K562 treated with DMSO at 1 percent for 24 hours (cell line): ENCODE measurements around the gene AGO3. TPM values are rescaled to one million over a fixed set of nuclear protein-coding genes. Genes with fewer than 3 reads are reported as not detected.

Source experiments
- total RNA-seq: library from RNA; unstranded; fragments of 300-600 nt; gene quantifications from 2 replicates; pipeline ENCODE4 v1.2.3, GENCODE V29; 2022; ENCODE audit warnings: low read depth; ENCODE audit not compliant: insufficient read depth

Gene AGO3
- 11.4 and 12.2 TPM in 2 replicates for total RNA-seq

DNA sequence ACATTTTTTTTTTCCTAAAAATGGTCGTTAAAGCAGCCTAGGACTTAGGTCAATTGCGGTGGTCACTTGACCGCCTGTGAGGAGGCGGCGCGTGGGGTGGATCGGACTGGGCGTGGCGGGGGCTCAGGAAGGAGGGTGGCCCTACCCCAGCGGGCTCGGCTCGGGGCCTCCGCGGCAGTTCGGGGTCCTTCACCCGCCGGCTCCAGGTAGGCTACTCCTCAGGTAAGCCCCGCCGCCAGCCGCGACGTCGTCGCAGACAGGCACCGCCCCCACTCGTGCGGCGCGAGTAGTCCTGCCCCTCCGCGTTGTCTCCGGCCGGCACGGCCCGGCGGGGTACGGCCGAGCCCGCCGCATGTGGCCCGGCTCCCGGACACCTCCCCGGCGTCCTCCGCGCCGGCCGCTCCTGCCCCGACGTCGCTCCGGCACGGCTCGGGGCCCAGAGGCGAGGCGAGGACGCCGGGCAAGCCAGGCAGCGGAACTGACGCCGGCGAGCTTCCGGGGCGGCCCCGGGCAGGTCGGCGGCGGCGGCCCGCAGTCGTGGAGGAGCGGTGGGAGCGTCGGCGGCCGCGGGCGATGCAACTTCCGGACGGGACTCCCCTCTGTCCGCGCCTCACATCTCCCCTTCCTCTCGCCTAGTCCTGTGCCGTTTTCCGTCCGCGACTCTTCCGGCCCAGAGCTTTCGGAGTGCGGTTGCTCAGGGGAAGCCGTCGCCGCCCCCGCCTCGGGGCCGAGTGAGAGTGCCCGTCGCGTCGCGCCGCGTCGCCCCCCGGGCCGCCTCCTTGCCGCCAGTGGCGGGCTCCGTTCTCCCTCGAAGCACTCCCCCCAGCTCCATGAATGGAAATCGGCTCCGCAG lies at the start of gene AGO3:
AGO3 (plus strand) TSS at position 513 of the 853 bp plus-strand sequence; CDS start at position 835, 322 bp downstream.

DNA sequence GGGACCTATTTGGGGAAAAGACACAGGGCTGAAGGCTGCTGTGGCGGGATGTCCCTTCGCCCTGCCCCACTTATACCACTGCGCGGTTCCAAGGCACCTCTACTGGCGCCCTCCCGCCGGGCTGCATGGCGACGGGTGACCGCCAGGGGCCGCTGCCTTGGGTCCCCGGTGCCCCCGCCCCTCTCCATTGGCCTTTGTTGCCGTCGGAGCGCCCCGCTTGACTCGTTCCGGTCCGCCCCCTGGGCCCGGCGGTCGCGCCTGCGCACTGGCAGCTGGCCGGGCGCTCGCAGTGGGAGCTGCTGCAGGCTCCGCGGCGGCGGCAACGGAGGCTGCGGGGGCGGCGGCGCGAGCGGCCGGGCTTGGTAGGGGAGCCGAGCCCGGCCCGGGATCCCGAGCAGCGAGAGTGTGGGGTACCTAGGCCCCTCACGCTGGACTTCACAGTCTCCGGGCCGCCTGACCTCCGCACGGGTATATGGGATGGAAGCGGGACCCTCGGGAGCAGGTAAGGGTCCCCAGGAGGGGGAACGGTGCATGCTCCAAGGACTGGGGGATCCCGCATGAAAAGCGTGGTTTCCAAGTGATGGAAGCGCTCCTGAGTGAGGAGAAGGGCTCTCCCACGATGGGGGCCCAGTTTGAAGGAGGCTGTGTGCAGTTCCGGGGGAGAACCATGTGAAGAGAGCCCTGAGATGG lies 47.8 kb upstream of the AGO3 start, which contains the start of gene AGO1:
AGO1 (plus strand) TSS at position 265 of the 690 bp plus-strand sequence; CDS start at position 478, 213 bp downstream.

DNA sequence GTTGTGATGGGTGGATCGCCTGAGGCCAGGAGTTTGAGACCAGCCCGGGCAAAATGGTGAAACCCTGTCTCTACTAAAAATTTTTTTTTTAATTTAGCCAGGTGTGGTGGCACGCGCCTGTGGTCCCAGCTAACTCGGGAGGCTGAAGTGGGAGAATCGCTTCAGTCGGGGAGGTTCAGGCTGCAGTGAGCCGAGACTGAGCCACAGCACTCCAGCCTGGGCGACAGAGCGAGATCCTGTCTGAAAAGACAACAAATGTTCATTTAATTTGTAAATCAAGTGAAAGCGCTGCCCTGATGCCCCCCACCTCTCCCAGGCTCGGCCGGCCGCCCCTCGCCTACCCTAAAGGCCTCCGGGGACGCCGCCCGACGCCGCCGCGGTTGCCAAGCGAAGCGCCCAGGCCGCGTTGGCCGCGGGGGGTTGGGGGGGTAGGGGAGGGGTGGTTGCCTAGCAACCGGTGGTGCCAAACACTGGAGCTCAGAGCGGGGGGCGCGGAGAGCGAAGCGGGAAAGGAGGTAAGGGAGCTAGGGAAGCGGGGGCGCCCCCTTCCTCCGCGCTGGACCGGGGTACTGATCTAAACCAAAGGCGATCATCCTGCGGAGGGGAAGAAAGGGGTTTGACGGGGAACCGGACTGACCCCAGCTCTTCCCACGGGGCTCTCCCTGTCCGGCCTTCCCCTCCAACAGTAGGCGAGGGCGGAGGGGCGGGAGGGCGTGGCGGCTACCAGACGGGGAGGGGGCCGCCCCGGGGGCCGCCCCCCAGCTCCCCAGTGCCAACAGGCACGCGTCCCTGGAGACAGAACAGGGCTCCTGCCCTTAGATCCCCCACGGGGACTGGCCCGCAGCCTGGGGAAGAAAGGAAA lies 153.0 kb downstream of the AGO3 start, which contains the start of gene TEKT2:
TEKT2 (plus strand) TSS at position 460 of the 862 bp plus-strand sequence. CDS start 828 bp downstream, outside the sequence.

DNA sequence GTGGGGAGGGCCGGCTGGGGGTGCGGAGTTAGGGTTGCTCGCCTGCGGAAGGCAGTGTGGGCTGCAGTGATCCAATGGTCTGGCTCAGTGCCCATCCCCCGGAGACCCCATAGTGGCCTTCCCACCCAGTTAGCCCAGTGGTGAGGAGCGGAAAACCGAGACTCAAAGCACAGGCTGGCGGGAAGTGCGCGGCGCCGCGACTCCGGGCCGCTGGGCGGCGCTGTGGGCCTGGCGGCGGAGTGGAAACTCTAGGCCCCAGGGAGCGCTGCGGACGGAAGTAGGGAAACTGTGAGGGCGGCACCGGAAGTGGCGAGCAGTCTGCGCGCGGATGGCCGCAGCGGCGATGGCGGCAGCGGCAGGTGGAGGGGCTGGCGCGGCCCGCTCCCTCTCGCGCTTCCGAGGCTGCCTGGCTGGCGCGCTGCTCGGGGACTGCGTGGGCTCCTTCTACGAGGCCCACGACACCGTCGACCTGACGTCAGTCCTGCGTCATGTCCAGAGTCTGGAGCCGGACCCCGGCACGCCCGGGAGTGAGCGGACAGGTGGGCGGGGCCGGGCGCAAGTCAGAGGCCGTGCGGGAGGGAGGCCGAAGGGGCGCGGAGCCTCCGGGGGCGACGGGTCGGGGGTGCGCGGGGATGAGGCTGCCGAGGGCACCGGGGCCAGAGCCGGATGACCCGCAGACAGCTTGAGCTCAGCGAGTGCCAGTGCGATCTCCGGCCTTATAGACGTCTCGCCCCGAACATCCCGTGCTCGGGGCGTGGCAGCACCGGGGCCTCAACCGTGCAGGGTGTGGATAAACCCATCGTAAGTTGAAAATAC lies 157.9 kb downstream of the AGO3 start, which contains the start of gene ADPRS:
ADPRS (plus strand) TSS at position 316 of the 816 bp plus-strand sequence; CDS start at position 329, 13 bp downstream.

Other genes with a start within 250 kb of the AGO3 start
- gene C1orf216, start 212.2 kb upstream of the AGO3 start, total RNA-seq, result 22.0 and 25.2 TPM in 2 replicates
- gene CLSPN, start 161.1 kb upstream of the AGO3 start, total RNA-seq, result 35.8 and 37.9 TPM in 2 replicates
- 8.5 and 17.6 TPM in 2 replicates for gene AGO4, start 123.1 kb upstream of the AGO3 start, total RNA-seq
- gene AGO1, start 47.9 kb upstream of the AGO3 start, total RNA-seq, result 14.3 and 15.2 TPM in 2 replicates
- not detected in 2 replicates for gene TEKT2, start 153.0 kb downstream of the AGO3 start, total RNA-seq
- gene ADPRS, start 157.8 kb downstream of the AGO3 start, total RNA-seq, result 50.9 and 55.8 TPM in 2 replicates
- gene COL8A2, start 194.1 kb downstream of the AGO3 start, total RNA-seq, result not detected in 2 replicates
- gene TRAPPC3, start 218.4 kb downstream of the AGO3 start, total RNA-seq, result 119 and 136 TPM in 2 replicates
- gene MAP7D1, start 225.1 kb downstream of the AGO3 start, total RNA-seq, result 148 and 153 TPM in 2 replicates